GM15510 (cell line): Measurements from ENCODE around the gene NRG2.

Experiments
- POLR2A ChIP-seq: IDR thresholded peaks from 3 replicates; pipeline ENCODE4 v1.6.1; 2011; ENCODE audit warnings: borderline replicate concordance; ENCODE audit not compliant: insufficient read length; ENCODE audit errors: extremely low read depth

NRG2 gene

DNA sequence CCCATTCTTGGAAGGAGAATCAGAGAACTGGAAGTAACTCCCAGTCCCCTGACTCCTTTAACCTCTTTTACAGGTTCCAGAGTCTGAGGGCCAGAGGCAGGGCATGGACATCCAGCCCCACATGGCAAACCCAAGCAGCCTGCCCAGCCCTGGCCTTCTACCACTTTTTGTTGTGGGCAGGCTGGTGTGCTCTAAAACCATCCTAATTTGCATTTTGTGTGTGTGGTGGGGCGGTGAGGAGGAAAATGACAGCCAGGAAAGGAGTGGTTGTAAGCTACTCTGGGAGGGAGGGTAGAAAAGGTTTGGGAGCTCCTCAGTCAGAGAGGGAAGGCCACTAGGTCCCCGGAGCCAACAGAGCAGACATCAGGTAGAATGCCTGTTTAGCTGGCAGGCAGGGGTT, 156.9 kb downstream of the NRG2 start:
- no peak for TF ChIP-seq POLR2A

DNA sequence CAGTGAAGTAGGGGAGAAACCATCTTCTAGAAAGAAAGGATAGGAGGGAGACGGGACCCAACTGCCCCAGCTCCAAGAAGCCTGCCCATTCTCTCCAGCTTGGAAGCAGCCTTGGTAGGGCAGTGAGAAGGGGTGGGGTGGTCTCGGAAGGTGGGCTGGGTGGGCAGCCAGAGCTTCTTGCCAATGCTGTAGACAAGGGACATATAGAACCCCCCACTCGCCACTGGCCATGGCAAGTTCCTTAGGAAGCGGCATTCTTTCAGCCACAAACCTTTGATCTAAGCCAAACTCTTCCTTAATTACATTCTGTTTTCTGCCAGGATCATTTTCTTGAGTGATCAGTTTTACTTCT, 157.3 kb downstream of the NRG2 start:
- TF ChIP-seq POLR2A: no peak

DNA sequence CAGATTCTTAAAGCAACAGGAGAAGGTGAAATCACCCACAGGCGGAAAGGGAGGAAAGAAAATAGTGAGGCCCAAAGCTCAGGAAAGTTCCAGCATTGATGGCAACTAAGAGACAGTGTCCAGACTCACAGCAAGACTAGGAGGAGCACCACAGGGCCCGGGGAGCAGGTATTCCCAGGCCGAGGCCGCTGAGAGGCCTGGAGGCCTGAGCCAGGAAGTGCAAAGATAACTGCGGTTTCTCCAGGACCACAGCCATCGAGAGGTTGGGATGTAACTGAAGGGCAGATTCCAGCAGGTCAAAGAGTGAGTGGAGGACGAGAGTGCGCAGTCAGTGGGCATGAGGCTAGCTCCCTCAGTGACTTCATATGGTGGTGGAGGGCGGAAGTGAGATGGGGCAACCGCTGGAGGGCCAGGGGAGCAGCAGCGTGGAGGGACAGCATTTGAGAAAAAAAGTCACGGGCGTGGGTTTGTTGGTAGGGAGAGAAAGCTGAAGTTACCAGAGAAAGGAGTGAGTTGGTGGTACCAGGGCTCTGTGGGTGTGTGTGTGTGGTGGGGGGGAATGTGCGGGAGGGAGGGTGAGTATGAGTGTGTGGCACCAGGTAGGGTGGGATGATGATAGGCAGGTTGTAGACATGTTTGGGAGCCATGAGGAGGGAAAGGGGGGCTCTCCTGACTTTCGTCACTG, 157.8 kb downstream of the NRG2 start:
- TF ChIP-seq POLR2A: no peak

DNA sequence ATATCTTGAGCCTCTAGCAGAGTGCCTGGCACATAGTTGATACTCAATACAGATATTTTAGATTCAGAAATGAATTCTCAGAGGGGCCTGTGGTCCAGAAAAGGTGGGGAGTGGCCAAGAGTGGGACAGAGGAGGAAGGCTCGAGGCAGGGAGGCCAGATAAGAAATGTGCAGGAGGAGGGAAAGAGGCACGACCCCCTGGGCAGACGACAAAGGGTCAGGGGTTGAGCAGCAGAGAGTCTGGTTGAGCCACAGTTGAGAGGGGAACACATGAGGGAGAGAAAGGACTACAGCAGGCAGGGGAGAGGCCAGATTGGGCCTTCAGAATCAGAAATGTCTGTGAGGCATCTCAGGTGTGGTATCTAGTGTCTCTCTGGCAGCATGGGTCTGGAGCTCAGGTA, 158.4 kb downstream of the NRG2 start:
- TF ChIP-seq POLR2A: no peak

DNA sequence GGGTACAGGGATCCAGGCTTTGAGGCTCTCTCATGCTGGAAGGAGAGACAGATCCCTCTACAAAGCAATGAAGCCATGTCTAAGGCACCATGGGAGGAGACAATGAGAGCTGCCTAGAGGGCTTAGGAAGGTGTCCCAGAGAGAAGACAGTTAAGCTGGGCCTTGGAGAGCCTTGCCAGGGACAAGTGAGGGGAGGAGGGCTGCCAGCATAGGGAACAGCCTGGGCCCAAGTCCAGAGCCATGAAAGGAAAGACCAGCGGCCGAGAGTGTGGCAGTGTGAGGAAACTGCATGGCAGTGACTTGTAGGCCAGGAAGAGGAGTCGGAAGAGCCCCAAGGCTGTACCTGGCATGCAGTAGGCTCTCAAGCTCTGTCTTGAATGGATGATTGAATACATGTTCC, 159.0 kb downstream of the NRG2 start:
- TF ChIP-seq POLR2A: no peak

DNA sequence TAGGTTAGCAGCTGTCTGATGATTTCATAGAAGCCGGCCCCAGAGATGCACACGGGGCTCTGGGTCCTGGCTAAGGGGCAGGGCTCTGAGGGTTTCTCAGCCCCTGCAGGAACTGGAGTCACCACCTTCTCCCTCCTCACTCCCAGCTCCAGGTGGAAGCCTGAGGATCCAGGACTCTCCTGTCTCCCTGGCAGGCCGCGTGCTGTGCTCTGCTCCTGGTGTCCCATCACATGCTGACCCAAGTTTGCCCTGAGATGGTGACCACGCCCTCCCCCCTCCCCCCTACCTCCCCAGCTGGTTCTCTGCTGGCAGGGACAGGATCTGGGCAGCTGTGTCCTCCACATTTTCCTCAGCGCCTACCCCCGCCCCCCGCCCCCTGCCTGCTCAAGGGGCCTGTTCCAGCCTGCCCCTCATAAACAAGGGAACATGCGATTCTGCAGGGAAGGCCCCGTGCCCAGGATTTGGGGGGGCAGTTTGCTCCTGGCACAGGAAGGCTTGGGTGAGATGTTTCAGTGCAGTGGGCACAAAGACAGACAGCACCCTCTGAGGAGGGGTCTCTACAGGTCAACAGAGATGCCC, 160.0 kb downstream of the NRG2 start:
- no peak for TF ChIP-seq POLR2A

DNA sequence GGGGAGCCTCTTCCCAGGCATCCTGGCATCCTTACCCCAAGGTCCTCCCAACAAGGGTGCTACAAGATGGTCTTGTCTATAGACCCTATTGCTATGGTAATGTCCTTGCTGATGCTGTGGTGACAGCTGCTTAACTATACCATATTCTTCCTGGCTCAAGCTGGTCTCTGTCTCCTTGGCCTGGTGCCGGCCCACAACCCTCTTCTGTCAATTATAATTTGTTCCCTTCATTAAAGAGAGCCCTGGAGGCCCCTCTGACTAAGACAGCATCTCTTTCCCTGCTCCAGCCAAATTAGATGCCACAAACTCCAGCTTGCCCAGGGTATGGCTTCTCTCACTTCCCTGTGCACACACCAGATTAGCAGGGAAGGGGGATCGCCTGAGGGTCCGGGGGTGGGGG, 160.8 kb downstream of the NRG2 start:
- no peak for TF ChIP-seq POLR2A

DNA sequence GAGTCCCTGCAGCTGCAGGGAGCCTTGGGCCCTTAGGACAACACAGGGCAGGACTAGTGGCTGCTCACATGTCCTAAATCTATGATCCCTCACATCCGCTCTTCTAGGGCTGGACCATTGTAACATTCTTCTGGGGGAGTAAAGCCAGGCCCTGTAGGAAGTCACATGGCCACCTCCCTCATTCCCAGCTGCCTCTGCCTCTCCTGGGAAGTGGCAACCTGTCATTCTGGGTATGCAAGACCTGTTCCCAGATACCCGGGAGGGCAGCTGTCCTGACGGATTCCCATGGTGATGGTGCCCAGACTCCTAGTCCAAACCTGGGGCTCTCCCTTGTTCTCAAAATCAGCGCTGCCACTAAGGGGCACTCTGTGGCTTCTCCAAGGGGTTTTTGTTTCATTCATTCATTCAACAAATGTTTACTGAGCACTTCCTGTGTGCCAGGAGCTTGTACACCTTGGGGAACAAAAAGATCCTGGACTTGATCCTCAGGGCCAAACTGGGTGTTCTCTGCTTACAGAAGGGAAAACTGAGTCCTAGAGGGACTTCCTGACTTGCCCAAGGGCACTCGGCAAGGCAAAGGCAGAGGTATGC, 161.9 kb downstream of the NRG2 start:
- TF ChIP-seq POLR2A: no peak

DNA sequence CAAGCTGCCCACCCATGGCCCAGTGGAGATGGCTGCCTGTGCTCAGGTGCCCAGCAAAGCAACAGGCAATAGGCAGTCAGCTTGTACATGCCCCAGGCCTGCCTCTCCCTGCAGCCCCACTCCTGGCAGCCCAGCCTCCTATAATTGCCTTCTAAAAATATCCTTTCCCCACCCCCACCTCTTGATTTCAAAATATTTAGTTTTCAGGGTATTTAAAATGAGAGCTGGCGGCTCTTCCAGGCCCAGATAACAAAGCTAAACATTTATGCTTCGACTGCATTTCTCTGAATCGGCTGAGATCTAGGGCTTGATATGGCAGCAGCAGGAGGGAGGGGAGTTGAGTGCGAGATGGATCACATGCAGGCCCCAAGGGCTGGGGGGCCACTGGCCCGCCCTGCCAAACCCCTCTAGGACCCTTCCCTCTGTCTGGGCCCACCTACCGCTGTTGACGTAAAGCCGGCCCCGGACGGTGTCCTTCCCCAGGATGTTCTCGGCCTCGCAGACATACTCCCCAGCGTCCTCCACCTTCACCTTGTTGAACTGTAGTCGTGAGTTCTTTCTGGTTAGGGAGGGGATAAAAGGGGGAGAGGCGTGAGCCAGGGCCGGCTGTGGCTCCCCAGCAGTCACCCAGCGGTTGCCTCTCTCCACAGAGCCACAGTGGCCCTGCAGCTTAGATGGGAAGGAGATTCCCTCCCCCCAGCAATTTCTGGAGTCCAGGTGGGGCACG, 162.5 kb downstream of the NRG2 start:
- TF ChIP-seq POLR2A: no peak

DNA sequence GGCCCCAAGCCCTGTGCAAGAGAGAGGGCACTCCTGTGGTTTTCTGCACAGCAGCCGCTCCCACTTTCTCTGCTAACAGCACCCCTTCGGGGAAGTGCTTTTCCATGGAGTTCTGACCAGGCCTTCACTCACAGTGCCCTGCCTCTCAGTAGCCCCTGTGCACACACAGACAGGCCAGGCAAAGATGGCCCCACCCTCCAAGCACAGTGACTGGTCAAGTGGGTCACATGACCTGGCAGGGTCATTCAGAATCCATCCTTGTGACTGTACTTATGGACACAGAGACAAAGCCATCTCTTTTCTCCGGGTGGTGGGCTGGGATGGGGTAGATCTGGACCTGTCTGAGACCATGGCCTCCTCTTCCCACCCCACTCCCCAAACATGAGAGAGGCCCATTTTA, 165.0 kb downstream of the NRG2 start:
- no peak for TF ChIP-seq POLR2A

DNA sequence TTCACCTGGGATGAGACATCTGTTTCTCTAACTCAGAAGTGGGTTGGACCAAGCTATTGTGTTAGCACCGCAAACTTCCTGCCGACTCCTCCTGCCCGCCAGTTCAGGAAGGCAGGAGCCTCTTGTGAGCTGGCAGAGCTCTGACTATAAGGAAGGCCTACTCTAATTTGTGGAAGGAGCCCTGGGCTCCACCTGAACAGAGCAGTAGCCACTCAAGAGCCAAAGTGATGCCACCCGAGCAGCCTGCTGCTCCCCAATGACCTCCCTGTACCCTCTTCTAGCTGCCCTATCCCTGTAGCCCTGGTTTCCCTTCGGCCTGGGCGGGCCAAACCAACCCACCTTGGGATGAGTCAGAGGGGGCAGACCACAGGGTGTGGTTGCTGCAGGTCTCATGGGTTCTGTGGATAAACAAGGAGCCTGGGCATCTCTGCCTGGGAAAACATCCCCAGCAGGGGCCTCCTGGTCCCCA, 165.9 kb downstream of the NRG2 start:
- no peak for TF ChIP-seq POLR2A

DNA sequence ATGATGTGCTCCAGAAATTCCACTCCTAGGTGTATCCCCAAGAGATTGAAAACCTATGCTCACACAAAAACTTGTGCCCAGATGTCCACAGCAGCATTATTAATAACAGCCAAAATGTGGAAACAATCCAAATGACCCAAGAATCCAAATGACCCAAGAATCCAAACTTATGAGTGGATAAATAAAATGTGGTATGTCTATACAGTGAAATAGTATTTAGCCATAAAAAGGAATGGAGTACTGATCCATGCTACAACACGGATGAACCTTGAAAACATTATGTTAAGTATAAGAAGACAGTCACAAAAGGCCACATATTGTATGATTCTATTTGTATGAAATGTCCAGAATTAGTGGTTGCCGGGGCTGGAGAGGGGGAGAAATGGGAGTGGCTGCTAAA, 167.1 kb downstream of the NRG2 start:
- no peak for TF ChIP-seq POLR2A

DNA sequence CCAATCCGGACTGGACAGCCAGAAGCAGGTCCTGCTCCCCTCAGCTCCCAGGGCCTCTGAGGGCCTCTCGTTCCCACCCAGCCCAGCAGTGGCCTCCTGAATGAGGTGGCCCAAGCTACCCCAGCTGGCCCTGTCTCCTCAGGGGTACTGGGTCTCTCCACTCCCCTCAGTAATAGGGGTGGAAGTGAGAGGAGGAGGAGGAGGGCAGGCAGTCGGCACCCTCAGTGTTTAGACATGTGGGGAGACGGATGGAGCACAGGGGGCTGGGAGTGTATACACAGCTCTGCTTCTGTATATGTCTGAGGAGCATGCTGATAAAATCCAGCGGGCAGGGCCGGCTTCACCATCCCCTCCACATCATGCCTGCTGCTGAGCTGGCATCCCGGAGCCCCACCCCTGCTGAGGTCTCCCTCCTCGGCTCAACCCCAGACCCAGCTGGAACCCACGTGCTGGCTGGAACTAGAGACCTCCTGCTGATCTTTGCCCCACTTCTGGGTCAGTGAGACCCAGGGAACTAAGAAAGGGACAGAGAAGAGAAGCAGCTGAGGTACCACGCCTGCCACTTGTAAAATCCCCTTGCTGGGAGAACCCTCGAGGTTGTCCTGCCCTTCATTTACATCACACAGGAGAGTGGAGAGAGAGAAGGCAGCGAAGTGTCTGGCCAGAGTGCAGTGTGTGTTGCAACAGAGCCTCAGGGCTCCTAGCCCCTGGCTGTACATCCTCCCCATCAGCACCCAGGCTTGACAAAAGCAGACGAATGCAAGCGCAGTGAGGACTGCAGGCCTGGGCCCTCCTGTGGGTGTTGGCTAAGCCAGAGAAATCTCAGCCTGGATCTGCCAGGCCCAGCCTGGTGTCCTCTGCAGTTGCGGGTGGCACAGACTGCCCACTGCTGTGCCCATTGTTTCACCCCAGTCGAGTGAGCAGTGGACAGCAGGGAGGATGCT, 170.0 kb downstream of the NRG2 start:
- TF ChIP-seq POLR2A: no peak

DNA sequence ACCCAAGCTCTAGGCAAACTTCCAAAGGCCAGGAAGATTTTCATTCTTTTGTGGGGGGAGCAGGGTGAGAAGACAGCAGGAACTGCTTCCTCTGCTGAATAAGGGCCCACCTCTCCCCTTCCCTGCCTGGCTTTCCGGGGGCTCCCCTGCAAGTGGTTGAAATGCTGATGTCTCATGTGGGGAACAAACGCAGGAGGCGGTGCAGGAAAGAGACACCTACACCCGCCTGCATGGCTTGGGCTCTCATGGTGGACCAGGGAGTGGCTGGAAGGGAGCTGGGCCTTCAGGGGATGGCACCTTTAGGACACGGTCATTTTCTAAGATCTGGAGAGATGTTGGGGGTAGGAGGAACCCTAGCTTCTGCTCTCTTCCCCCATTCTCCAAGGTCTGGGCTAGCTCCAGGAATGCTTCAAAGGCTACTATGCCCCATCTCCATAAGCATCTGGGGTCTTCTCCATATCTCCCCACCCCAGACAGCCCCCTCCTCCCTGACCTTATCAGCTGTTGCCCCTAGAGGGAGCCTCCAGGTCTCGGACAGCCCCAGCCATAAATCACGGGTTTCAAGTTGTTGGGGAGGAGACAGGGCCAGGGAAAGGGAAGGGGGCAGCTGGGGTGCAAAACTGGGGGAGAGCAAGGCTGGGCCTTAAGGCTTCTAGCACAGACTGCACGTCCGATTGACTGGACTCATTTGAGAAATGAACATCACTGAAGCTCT, 170.9 kb downstream of the NRG2 start:
- no peak for TF ChIP-seq POLR2A
